ENCODE measurements around the gene SEMA3C. TPM values are rescaled to one million over a fixed set of nuclear protein-coding genes. Genes with fewer than 3 reads are reported as not detected.

The SEMA3C gene
- total RNA-seq, 1 donor from 2014 or later, result 307 TPM

- DNase-seq (ENCODE audit: low spot score in 2 of 2) (peak in 1 of 2 donors; percentile 13), FAIRE-seq (no peak)
Observed at GRCh38 chr7:80721883-80722615, 196.8 kb downstream of the SEMA3C start.

- DNase-seq (ENCODE audit: low spot score in 2 of 2), result no peak
- FAIRE-seq, result no peak
Observed at GRCh38 chr7:80720146-80720545, 198.7 kb downstream of the SEMA3C start.

- no peak for DNase-seq (ENCODE audit: low spot score in 2 of 2)
- FAIRE-seq, result no peak
Observed at GRCh38 chr7:80719261-80719660, 199.6 kb downstream of the SEMA3C start.

GRCh38 chr7:80711531-80711930, 207.3 kb downstream of the SEMA3C start:
- FAIRE-seq (no peak), DNase-seq (ENCODE audit: low spot score in 2 of 2) (no peak)

- DNase-seq (ENCODE audit: low spot score in 2 of 2) (no peak), FAIRE-seq (no peak)
Observed at GRCh38 chr7:80708123-80708522, 210.7 kb downstream of the SEMA3C start.

- FAIRE-seq, result no peak
- DNase-seq (ENCODE audit: low spot score in 2 of 2), result no peak
Observed at GRCh38 chr7:80707318-80707717, 211.5 kb downstream of the SEMA3C start.

- DNase-seq (ENCODE audit: low spot score in 2 of 2) (no peak), FAIRE-seq (no peak)
Observed at GRCh38 chr7:80705130-80705781, 213.6 kb downstream of the SEMA3C start.

GRCh38 chr7:80703272-80703671, 215.6 kb downstream of the SEMA3C start:
- DNase-seq (ENCODE audit: low spot score in 2 of 2), result no peak
- no peak for FAIRE-seq

- FAIRE-seq (no peak), DNase-seq (ENCODE audit: low spot score in 2 of 2) (no peak)
Observed at GRCh38 chr7:80699721-80700256, 219.1 kb downstream of the SEMA3C start.

GRCh38 chr7:80699045-80699638, 219.7 kb downstream of the SEMA3C start:
- DNase-seq (ENCODE audit: low spot score in 2 of 2) (peak in 1 of 2 donors; percentile 4), FAIRE-seq (peak; percentile 95)
